ENCODE measurements around the gene EOGT.

EOGT gene

GRCh38 chr3:69008980-69009379 is 4.5 kb downstream of the EOGT start:
- no peak for DNase-seq

- DNase-seq, result no peak
These were observed 7.5 kb downstream of the EOGT start for GRCh38 chr3:69005791-69006482.

- no peak for DNase-seq
These were observed 8.3 kb downstream of the EOGT start for GRCh38 chr3:69005071-69005790.

GRCh38 chr3:69004138-69004537 is 9.3 kb downstream of the EOGT start:
- no peak for DNase-seq

- no peak for DNase-seq
These were observed 13.9 kb downstream of the EOGT start for GRCh38 chr3:68999605-69000004.

GRCh38 chr3:68999158-68999557 is 14.3 kb downstream of the EOGT start:
- DNase-seq, result no peak

- no peak for DNase-seq
These were observed 15.6 kb downstream of the EOGT start for GRCh38 chr3:68997887-68998286.

GRCh38 chr3:68996356-68996995 is 17.0 kb downstream of the EOGT start:
- DNase-seq, result no peak

GRCh38 chr3:68988740-68989139 is 24.7 kb downstream of the EOGT start:
- DNase-seq, result no peak

- no peak for DNase-seq
These were observed 26.2 kb downstream of the EOGT start for GRCh38 chr3:68987322-68987721.

GRCh38 chr3:68986496-68987208 is 26.8 kb downstream of the EOGT start:
- DNase-seq, result no peak

- no peak for DNase-seq
These were observed 28.2 kb downstream of the EOGT start for GRCh38 chr3:68985146-68985790.

- no peak for DNase-seq
These were observed 29.4 kb downstream of the EOGT start for GRCh38 chr3:68984011-68984530.

- no peak for DNase-seq
These were observed 35.9 kb downstream of the EOGT start for GRCh38 chr3:68977486-68978167.

GRCh38 chr3:68974711-68975110 is 38.8 kb downstream of the EOGT start:
- DNase-seq, result no peak

GRCh38 chr3:68973639-68974038 is 39.8 kb downstream of the EOGT start:
- DNase-seq, result no peak

GRCh38 chr3:68972358-68972979 is 41.0 kb downstream of the EOGT start:
- DNase-seq, result no peak

GRCh38 chr3:68964694-68965093 is 48.8 kb downstream of the EOGT start:
- DNase-seq, result no peak

GRCh38 chr3:68963891-68964290 is 49.6 kb downstream of the EOGT start:
- no peak for DNase-seq

- no peak for DNase-seq
These were observed 50.1 kb downstream of the EOGT start for GRCh38 chr3:68963376-68963775.

- no peak for DNase-seq
These were observed 54.6 kb downstream of the EOGT start for GRCh38 chr3:68958932-68959331.

- DNase-seq, result no peak
These were observed 55.6 kb downstream of the EOGT start for GRCh38 chr3:68957895-68958294.
